H9 (cell line): ENCODE measurements around the gene PRR12. TPM values are rescaled to one million over a fixed set of nuclear protein-coding genes. Genes with fewer than 3 reads are reported as not detected.

Source experiments
- DNase-seq: peaks from one replicate; pipeline ENCODE4 v3.0.0-alpha.2; 2017
- H2AFZ ChIP-seq: one replicate; pipeline ENCODE4 v1.6.1; 2013; ENCODE audit warnings: mild to moderate bottlenecking, low read length, control low read depth, moderate library complexity
- H2AK5ac ChIP-seq: 2 replicates; pipeline ENCODE4 v1.6.1; 2013; ENCODE audit warnings: low read length, control low read depth, mixed read lengths; ENCODE audit not compliant: insufficient read length
- H2BK120ac ChIP-seq: one replicate; pipeline ENCODE4 v1.6.1; 2013; ENCODE audit warnings: low read depth, mild to moderate bottlenecking, low read length, control low read depth, inconsistent platforms; ENCODE audit not compliant: poor library complexity, severe bottlenecking
- H2BK12ac ChIP-seq: 2 replicates; pipeline ENCODE4 v1.6.1; 2013; ENCODE audit warnings: low read length, control low read depth, mixed read lengths, low read depth; ENCODE audit not compliant: insufficient read length
- H2BK15ac ChIP-seq: 2 replicates; pipeline ENCODE4 v1.6.1; 2013; ENCODE audit warnings: low read depth, low read length, control low read depth
- H2BK20ac ChIP-seq: one replicate; pipeline ENCODE4 v1.6.1; 2013; ENCODE audit warnings: low read depth, mild to moderate bottlenecking, low read length, control low read depth, inconsistent platforms; ENCODE audit not compliant: poor library complexity, severe bottlenecking
- H2BK5ac ChIP-seq: 2 replicates; pipeline ENCODE4 v1.6.1; 2013; ENCODE audit warnings: low read length, control low read depth, mixed read lengths; ENCODE audit not compliant: insufficient read length
- H3K14ac ChIP-seq: 2 replicates; pipeline ENCODE4 v1.6.1; 2013; ENCODE audit warnings: low read length, control low read depth; ENCODE audit not compliant: insufficient read depth
- H3K18ac ChIP-seq: 2 replicates; pipeline ENCODE4 v1.6.1; 2013; ENCODE audit warnings: low read depth, mild to moderate bottlenecking, mixed read lengths, low read length, control low read depth; ENCODE audit not compliant: insufficient read length
- H3K23ac ChIP-seq: 2 replicates; pipeline ENCODE4 v1.6.1; 2013; ENCODE audit warnings: low read length, control low read depth, mixed read lengths, low read depth; ENCODE audit not compliant: insufficient read length
- H3K23me2 ChIP-seq: 2 replicates; pipeline ENCODE4 v1.6.1; 2013; ENCODE audit warnings: low read depth, mild to moderate bottlenecking, mixed read lengths, low read length, control low read depth; ENCODE audit not compliant: insufficient read length, poor library complexity, severe bottlenecking
- H3K27ac ChIP-seq: 2 replicates; pipeline ENCODE4 v1.5.1; 2013; ENCODE audit warnings: low read length, control low read depth, mixed read lengths, low read depth; ENCODE audit not compliant: insufficient read length
- H3K27me3 ChIP-seq: 2 replicates; pipeline ENCODE4 v1.6.1; 2013; ENCODE audit warnings: low read length, control low read depth, inconsistent platforms; ENCODE audit not compliant: insufficient read depth
- H3K4ac ChIP-seq: 2 replicates; pipeline ENCODE4 v1.6.1; 2013; ENCODE audit warnings: low read depth, mild to moderate bottlenecking, control low read depth, inconsistent platforms, low read length, moderate library complexity
- H3K4me1 ChIP-seq: 2 replicates; pipeline ENCODE4 v1.6.1; 2013; ENCODE audit warnings: low read length, control low read depth, inconsistent platforms; ENCODE audit not compliant: insufficient read depth
- H3K4me2 ChIP-seq: 2 replicates; pipeline ENCODE4 v1.6.1; 2013; ENCODE audit warnings: low read length, control low read depth, mixed read lengths; ENCODE audit not compliant: insufficient read length, insufficient read depth
- H3K56ac ChIP-seq: 2 replicates; pipeline ENCODE4 v1.6.1; 2013; ENCODE audit warnings: low read depth, mild to moderate bottlenecking, mixed read lengths, low read length, control low read depth; ENCODE audit not compliant: insufficient read length
- H3K79me1 ChIP-seq: 2 replicates; pipeline ENCODE4 v1.6.1; 2013; ENCODE audit warnings: low read depth, mild to moderate bottlenecking, moderate library complexity, low read length, control low read depth, inconsistent platforms; ENCODE audit not compliant: insufficient read depth, poor library complexity, severe bottlenecking
- H3K79me2 ChIP-seq: 2 replicates; pipeline ENCODE4 v1.6.1; 2013; ENCODE audit warnings: low read length, control low read depth, inconsistent platforms; ENCODE audit not compliant: insufficient read depth
- H3K9ac ChIP-seq: 2 replicates; pipeline ENCODE4 v1.6.1; 2013; ENCODE audit warnings: low read length, control low read depth, mixed read lengths; ENCODE audit not compliant: insufficient read length; ENCODE audit errors: extremely low read depth
- H3K9me3 ChIP-seq: one replicate; pipeline ENCODE4 v1.6.1; 2013; ENCODE audit warnings: low read depth, low read length, inconsistent platforms; ENCODE audit not compliant: control insufficient read depth
- H3T11ph ChIP-seq: one replicate; pipeline ENCODE4 v1.6.1; 2013; ENCODE audit warnings: mild to moderate bottlenecking, low read length, control low read depth, inconsistent platforms
- H4K20me1 ChIP-seq: one replicate; pipeline ENCODE4 v1.6.1; 2013; ENCODE audit not compliant: control insufficient read depth, insufficient read length, insufficient read depth
- H4K5ac ChIP-seq: 2 replicates; pipeline ENCODE4 v1.6.1; 2013; ENCODE audit warnings: low read depth, mild to moderate bottlenecking, mixed read lengths, low read length, control low read depth; ENCODE audit not compliant: insufficient read length
- H4K8ac ChIP-seq: replicated peaks from 2 replicates; pipeline ENCODE4 v1.6.1; 2013; ENCODE audit warnings: low read length, control low read depth, mixed read lengths, low read depth; ENCODE audit not compliant: insufficient read length
- H4K91ac ChIP-seq: 2 replicates; pipeline ENCODE4 v1.6.1; 2013; ENCODE audit warnings: low read depth, mild to moderate bottlenecking, moderate library complexity, mixed read lengths, low read length, control low read depth; ENCODE audit not compliant: insufficient read length
- H3K27ac Mint-ChIP-seq, 3 experiments: 2 replicates in 2 of 3; 3 replicates in 1 of 3; pipeline ENCODE4 v1.8.0; 2020 to 2021; ENCODE audit warnings: mixed read lengths in 3 of 3, mild to moderate bottlenecking in 1 of 3, moderate library complexity in 1 of 3
- H3K27me3 Mint-ChIP-seq: 2 replicates; pipeline ENCODE4 v1.8.0; 2021; ENCODE audit warnings: low read depth, mild to moderate bottlenecking, moderate library complexity, mixed read lengths
- H3K36me3 Mint-ChIP-seq, 3 experiments: 2 replicates in 2 of 3; 3 replicates in 1 of 3; pipeline ENCODE4 v1.8.0; 2020 to 2021; ENCODE audit warnings: low read depth in 3 of 3, mixed read lengths in 3 of 3; ENCODE audit not compliant: insufficient read depth in 1 of 3
- H3K4me1 Mint-ChIP-seq, 2 experiments: 2 replicates each; pipeline ENCODE4 v1.8.0; 2020; ENCODE audit warnings: mixed read lengths in 2 of 2
- H3K4me3 Mint-ChIP-seq, 2 experiments: 2 replicates in 1 of 2; 3 replicates in 1 of 2; pipeline ENCODE4 v1.8.0; 2020 to 2021; ENCODE audit warnings: mild to moderate bottlenecking in 2 of 2, mixed read lengths in 2 of 2, moderate library complexity in 1 of 2
- H3K9me3 Mint-ChIP-seq, 2 experiments: 2 replicates in 1 of 2; 3 replicates in 1 of 2; pipeline ENCODE4 v1.8.0; 2020; ENCODE audit warnings: mild to moderate bottlenecking in 2 of 2, mixed read lengths in 2 of 2, moderate library complexity in 1 of 2
- WGBS: extraction: QIAGEN DNeasy Blood & Tissue Kit; methylation state at CpG from one replicate; pipeline ENCODE4 v1.1.7; 2013; ENCODE audit warnings: missing lambda C conversion rate, low lambda C conversion rate, mixed read lengths; ENCODE audit not compliant: insufficient read length; ENCODE audit errors: extremely low coverage; 5-methylcytosine and 5-hydroxymethylcytosine counted together
- total RNA-seq: library from RNA; stranded (reverse); gene quantifications from 2 replicates; pipeline ENCODE4 v1.2.1, GENCODE V29; 2021
- TF ChIP-seq, protein P1 (sequence below): fragments of 200-600 bp; sonication (generic); conservative IDR thresholded peaks from 3 replicates; pipeline ENCODE4 v1.8.0; 2021; ENCODE audit warnings: antibody characterized with exemption, mild to moderate bottlenecking

Gene PRR12
- total RNA-seq, 1 experiment from 2014 or later: 65.9 TPM

GRCh38 chr19:49556412-49557398 is 34.3 kb upstream of the PRR12 start:
- Mint-ChIP-seq H3K4me1 (peaks cover 9 to 26% of the 10 kb centered on the region in 2 experiments), H3K27me3 (no peaks in the 10 kb centered on the region), H3K27ac (peak overlapping the region in 2 of 3 experiments; percentile 79 to 87; a peak in 3 of 7 replicates), H3K9me3 (no peaks in the 10 kb centered on the region), H3K4me3 (peak overlapping the region; percentile 47 to 77), H3K36me3 (peaks cover 32 to 38% (median 37%) of the 10 kb centered on the region in 3 experiments)
- DNase-seq: peak; percentile 92
- Histone ChIP-seq H2BK5ac (no peak overlapping the region), H3K27ac (no peak overlapping the region), H3K79me2 (no peaks in the 10 kb centered on the region), H3K18ac (peak overlapping the region; percentile 85), H4K20me1 (no peaks in the 10 kb centered on the region), H2BK120ac (no peak overlapping the region), H3K79me1 (no peaks in the 10 kb centered on the region), H2AFZ (no peak overlapping the region), H3K27me3 (no peaks in the 10 kb centered on the region), H3K4ac (no peak overlapping the region), H4K5ac (no peak overlapping the region), H3K4me1 (peaks cover 2% of the 10 kb centered on the region; the same call in 1 of the 2 replicates), H3T11ph (no peak overlapping the region), H2BK12ac (no peak overlapping the region), H3K14ac (peak overlapping the region; percentile 90), H2BK15ac (no peak overlapping the region), H3K23ac (no peak overlapping the region), H3K4me2 (peak overlapping the region; percentile 64), H2AK5ac (no peak overlapping the region), H3K23me2 (peaks cover 9% of the 10 kb centered on the region), H2BK20ac (no peak overlapping the region), H3K9ac (no peak overlapping the region), H4K8ac (no peak overlapping the region), H3K9me3 (no peaks in the 10 kb centered on the region), H4K91ac (no peak overlapping the region), H3K56ac (no peak overlapping the region)
- TF ChIP-seq, protein P1, sequence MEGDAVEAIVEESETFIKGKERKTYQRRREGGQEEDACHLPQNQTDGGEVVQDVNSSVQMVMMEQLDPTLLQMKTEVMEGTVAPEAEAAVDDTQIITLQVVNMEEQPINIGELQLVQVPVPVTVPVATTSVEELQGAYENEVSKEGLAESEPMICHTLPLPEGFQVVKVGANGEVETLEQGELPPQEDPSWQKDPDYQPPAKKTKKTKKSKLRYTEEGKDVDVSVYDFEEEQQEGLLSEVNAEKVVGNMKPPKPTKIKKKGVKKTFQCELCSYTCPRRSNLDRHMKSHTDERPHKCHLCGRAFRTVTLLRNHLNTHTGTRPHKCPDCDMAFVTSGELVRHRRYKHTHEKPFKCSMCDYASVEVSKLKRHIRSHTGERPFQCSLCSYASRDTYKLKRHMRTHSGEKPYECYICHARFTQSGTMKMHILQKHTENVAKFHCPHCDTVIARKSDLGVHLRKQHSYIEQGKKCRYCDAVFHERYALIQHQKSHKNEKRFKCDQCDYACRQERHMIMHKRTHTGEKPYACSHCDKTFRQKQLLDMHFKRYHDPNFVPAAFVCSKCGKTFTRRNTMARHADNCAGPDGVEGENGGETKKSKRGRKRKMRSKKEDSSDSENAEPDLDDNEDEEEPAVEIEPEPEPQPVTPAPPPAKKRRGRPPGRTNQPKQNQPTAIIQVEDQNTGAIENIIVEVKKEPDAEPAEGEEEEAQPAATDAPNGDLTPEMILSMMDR: no peak
- no CpG with 5 or more reads among the region's 66 CpGs for WGBS
